Activated naive CD4-positive, alpha-beta T cell (primary cell): ENCODE results near the gene PKP4.
"Not testable (repeated sequence)": the region's sequence is repeated elsewhere in the genome, so short reads cannot be mapped to it uniquely, and the experiment has no call there.

ENCODE experiments used
- DNase-seq, 4 experiments: peaks; one replicate each; lab custom pipeline; 2025; lab: John Stamatoyannopoulos, UW

PKP4 gene

DNA sequence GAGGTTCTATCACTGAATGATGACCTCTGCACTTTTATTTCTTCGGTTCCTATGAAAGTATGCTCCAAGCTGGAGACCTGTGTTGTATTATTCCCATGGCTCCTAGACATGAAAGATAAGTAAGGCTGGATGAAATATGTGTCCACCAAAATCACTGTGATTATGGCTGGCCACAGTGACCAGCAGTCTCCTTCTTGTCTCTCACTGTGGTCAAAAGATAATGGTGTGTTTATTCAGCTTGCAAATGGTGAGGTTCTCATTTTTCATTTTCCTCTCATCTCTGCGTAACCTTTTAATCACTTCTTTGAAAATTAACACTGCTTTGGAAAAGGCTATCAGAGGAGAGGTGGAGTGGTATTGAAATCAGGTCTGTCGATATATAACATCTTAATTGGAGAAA, 230.6 kb downstream of the PKP4 start:
- no peak for DNase-seq

DNA sequence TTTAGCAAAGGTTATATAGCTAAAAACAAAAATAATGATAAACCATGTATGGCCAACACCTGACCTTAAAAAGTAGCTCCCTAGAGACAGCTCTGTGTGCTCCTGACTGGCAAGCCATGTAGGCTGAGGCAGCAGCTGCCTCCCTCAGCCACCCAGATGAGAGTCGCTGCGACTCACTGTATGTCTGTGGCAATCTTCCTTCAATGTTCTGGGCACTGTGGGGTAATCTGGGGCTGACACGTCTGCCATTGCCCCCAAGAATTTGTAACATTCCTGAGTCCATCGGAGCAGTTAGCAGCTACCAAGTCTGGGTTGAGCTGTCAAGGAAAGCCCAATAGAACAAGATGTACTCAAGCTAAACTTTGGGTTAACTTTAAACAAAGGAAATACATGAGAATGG, 232.0 kb downstream of the PKP4 start:
- no peak for DNase-seq

DNA sequence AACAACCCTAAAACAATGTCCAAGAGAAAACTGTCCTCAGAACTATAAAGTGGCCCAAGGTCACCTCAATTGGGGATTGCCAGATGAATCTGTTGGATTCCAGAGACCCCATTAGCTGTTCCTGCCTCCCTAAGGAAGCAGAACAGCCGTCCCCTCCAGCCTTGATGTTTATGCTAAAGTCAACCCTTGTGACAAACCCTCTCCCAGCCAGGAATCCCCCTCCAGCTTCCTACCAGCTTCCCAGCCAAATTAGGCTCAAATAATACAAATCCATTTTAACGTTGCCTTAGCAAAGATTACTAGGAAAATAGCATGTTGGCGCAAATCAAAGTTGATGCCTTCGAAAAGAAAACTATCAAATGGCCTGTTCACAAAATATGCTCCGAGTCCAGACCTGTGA, 232.6 kb downstream of the PKP4 start:
- DNase-seq, result no peak

DNA sequence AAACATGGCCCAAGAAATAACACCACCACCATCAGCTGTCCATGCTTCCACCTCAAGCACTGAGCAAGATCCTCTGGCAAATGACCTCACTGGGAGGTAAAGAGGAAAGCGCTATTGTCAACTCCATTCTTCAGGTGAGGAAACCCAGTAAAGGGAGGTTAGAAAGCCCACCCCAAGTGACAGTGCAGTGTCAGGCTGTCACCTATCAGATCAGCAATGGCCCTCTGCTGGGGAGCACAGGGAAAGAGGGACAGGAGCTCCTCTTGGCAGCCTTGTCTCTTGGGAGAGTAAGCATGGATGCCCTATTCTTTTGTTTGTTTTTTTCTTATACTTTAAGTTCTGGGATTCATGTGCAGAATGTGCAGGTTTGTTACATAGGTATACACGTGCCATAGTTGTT, 234.1 kb downstream of the PKP4 start:
- DNase-seq, result no peak

DNA sequence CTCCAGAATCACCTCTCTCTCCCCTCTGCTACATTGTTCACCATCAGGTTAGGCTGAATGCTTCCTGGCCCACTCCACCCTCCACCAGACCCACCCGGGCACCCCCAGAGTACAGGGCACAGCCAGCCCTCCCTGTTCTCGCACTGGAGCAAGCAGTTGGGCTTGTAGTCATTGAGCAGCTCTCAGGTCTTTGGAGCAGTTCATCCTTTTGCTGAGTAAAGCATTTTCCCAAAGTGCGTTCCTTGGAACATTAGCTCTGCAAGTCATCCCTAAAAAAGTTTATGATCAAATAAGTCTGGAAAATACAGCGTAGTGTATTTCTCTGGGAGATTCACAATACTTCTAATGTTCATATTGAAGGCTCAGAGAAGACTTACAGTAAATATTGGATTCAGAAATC, 234.9 kb downstream of the PKP4 start:
- no peak for DNase-seq

DNA sequence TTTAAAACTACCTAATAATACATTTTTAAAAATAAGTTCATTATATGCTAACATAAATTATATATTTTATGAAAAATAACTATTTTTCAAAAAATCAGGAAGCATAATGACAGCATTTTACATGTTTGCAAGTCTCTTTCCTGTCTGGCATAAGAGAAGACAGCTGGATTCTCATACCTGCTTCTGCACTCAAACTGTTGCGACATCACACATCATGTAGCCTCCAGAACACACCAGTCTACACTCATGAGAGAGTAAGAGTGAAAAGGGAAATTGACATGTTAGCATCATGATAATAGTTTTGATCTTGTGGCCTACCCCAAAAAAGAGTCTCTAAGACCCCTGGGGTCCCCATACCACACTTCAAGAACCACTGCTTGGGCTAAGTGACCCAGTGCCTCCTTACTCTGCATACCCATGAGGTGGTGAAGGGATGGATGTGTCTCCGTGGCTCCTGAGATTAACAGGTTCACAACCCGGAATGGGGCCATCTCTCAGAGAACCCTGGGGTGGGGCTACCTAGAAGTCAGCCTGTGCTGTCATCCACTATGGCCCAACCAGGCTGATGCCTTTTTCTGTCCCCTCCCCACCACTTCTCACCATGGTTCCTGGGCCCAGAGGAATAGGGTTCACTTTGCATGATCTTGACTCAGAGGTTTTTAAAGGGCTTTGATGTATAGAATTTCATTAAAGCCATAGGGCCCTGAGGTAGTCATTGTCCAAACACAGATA, 235.8 kb downstream of the PKP4 start:
- DNase-seq, result no peak

DNA sequence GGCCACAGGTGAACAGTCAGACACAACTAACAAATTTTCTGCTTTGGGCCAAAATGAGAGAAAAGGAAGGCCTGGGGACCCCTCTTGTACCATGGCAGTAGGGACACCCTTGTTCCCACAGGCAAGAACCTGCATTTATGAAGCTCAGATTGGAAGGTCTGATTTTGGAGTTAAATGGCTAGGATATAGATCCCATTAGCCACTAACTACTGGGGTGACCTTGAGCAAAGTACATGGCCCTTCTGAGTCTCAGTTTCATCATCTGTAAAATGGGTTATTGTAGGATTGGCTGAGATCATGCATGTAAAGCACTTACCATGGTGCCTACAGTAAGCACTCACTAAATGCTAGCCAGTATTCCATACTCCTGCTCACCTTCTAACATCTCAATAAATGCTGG, 236.7 kb downstream of the PKP4 start:
- no peak for DNase-seq

DNA sequence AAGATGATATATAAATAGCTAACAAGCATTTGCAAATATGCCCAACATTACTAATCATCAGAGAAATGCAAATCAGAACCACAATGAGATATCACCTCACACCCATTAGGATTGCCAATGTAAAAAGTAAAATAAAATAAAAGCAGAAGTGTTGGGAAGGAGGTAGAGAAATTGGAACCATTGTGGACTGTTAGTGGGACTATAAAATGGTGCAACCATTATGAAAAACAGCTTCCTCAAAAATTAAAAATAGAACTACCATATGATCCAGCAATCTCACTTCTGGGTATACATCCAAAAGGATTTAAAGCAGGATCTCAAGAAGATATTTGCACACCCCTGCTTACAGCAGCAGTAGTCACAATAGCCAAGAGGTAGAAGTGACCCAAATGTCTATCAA, 238.6 kb downstream of the PKP4 start:
- DNase-seq, result no peak

DNA sequence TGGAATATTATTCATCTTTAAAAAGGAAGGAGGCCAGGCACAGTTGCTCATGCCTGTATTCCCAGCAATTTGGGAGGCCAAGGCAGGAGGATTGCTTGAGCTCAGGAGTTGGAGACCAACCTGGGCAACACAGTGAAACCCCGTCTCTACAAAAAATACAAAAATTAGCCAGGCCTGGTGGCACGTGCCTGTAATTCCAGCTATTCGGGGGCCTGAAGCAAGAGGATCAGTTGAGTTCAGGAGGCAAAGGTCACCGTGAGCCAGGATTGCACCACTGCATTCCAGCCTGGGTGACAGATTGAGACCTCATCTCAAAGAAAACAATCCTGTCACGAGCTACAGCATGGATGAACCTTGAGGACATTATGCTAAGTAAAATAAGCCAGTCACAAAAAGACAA, 239.0 kb downstream of the PKP4 start:
- DNase-seq, result not testable (repeated sequence)

DNA sequence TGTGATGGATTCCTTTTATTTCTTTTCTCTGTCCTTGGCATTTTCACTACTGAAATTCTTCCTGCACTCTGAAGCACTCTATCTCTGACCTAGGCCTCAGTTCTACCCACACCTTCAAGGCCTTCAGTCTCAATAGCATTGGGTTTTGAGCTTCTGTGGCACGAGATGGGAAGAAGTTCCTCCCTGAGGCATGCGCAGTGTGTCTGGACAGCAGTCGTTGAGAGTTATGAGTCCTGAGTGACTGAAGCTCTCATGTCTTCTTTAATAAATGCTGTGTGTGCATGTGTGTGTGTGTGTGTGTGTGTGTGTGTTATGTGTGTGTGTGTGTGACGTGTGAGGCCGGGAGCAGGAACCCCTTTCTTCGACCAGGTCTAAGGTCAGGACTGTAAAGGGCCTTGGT, 242.6 kb downstream of the PKP4 start:
- no peak for DNase-seq

DNA sequence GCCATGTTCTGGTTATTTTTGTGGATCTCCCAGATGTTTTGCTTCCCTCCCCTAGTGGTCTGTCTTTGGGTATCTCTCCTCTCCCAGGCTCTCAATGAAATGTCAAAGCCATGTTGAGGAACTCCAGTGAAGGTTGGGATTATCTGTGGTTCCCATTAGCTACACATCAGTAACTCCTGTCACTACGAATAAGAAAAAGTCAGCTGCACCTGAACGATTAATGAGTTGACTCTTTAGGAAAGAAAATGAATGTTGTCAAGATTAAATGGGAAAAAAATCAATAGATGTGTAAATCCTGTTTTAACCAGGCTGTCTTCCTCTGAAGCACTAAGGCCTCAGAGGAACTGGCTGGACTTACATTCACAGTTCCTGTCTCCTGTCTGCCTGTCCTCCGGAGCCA, 244.3 kb downstream of the PKP4 start:
- no peak for DNase-seq

DNA sequence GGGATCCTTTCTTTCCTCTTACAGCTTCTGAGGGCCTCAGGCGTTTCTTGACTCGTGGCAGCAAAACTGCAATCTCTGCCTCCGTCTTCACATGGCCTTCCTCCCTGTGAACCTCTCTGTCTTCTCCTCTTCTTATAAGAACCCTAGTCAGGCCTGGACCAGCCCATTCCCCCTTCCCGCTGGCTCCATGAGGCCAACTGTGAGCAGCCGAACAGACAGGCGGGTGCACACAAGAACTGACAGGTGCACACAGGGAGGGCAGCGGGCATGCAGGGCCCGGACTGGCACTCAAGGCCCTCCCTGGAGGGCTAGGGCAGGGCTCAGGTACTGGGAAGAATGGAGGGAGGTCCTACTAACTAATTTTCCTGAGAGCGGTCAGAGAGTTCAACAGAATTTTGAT, 246.0 kb downstream of the PKP4 start:
- DNase-seq, result no peak

DNA sequence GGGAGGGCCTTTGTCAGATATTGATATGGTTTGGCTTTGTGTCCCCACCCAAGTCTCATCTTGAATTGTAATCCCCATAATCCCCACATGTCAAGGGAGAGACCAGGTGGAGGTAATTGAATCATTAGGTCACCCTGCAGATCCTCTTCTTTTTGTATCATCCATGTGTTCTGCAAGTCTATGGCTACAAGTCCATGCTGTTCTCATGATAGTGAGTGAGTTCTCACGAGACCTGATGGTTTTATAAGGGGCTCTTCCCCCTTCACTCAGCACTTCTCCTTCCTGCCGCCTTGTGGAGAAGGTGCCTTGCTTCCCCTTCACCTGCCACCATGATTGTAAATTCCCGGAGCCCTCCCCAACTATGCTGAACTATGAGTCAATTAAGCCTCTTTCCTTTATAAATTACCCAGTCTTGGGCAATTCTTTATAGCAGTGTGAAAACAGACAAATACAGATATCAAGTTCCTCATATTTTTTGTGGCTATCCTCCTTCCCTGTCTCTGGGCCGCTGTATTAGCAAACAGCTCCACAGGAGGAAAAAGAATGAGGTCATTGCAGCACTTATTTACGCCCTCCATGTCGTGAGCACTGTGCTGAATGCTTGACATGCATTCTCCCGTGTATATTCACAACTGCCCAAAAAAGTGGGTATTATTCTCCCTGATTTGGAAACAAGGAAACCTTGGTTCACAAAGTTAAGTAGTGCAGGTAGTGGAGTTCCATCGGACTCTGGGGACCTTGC, 248.1 kb downstream of the PKP4 start:
- DNase-seq, result not testable (repeated sequence)

DNA sequence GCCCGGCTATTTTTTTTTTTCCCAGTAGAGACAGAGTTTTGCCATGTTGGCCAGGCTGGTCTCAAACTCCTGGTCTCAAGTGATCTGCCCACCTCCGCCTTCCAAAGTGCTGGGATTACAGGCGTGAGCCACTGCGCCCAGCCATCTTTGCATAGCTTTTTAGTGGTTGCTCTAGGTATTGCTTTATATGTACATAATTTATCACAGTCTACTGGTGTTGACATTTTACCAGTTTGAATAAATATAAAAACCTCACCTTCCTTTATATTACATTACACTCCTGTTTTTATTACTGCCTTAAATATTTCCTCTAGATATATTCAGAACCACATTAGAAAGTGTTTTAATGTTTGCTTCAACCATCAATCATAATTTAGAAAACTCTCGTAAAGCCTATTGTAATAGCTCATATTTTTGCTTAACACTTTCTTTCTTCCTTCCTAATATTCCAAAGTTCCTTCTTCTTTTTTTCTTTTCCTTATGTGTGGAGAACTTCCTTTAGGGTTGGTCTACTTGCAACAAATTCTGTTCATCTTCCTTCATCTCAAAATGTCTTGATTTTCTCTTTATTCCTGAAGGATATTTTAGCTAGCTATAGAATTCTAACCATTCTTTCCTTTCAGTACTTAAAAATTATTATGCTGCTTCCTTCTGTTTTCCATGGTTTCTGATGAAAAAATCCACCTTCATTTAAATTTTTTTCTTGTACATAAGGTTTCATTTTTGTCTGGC, 256.2 kb downstream of the PKP4 start:
- no peak for DNase-seq

DNA sequence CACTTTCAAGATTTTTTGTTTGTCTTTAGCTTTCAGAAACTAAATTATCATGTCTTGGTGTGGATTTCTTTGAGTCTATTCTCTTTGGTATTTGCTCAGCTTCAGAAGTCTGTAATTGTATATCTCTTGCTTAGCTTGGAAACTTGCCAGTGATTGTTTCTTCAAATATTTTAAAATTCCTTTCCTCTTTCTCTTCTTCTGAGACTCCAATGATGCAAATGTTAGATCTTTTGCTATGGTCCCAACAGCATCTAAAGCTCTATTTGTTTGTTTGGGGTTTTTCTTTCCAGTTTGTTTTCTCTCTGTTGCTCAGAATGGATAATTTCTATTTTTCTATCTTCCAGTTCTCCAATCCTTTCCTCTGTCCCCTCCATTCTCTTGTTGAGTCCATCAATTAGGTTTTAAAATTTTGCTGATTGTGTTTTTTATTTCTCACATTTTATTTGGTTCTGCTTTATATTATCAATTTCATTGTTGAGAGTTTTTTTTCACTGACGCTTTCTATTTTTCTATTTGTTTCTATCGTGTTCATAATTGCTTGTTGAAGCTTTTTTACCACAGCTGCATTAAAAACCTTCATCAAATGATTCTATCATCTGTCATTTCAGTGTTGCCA, 256.9 kb downstream of the PKP4 start:
- no peak for DNase-seq

DNA sequence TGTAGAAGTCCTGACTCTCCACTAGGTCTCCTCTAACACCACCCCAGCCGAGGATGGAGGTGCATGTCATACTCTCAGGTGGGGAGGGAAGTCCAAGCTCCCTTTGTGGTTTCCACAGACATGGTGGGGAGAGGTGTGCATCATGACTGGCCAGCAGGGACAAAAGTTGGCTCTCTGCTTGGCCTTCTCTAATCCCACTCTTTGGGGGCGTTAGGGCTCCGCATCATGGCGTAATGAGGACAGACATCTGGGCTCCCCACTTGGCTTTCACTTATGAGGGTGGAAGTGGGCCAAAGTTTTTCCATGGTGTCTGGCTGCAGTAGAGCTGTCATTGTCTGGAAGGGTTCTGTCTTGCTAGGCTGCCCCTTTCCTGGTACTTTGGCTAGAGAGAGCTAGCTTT, 257.7 kb downstream of the PKP4 start:
- no peak for DNase-seq

DNA sequence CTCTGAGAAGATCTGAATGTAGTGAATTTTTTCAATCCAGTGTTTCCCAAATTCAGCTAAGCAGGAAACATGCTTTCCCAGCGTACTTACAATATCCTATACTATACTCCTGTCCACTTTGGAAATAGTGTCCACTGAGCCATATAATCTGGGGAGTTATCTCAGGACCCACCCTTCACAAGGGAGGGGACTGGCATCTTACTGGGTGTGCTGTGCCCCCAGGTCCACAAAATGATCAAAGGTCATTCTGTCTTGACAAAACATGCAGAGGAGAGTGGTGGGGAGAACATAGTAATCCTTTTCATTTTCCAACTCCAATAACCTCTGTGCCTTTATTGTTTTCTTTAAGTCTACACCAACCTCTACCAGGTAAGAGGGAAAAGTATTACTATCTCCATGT, 258.6 kb downstream of the PKP4 start:
- no peak for DNase-seq

DNA sequence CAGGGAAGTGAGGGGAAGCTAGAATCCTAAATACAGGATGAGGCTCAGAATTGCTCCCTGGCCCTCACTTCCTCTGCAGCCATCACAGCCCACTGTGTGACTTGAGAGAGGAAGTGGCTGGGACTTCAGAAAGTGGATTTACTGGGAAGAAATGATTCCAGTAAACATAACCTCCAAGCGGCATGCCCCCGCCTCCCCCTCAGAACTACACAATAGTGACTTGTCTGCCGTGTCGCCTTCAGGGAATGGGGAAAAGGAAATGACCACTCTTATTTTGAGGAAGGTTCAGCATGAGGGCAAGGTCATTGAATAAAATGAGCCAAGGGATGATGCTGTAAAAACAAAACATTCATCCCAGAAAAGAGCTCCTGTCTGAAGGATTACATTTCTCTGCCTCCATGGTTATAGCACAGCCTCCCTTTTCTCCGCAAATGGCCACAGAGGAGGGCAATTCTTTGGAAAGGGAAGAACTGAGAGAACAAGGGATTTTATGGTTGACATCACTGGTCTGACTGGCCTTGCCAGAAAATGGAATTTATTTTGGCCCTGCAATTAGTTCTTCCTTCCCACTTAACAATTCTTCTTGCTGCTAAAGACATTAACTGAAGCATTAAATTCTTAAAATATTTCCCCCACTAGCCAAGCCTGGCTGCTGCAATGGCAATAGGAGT, 259.5 kb downstream of the PKP4 start:
- no peak for DNase-seq

DNA sequence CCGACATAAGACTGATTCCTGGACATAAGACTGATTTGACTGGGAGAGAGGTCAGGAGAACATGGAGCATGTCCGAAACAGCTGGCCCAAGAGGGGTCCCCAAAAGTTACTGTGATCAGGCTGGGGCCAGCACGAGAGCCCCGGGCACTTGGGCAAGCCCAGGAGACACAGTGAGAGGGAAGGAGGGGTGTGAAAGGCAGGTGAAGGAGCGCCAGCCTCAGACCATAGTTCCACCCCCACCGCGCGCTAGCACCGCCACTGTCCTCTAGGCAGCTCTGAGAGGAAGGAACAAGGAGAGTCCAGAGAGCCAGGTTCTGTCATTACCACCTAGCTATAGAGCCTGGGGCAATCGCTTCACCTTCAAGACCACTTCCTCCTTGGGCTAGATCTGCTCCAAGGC, 260.2 kb downstream of the PKP4 start:
- DNase-seq, result no peak

DNA sequence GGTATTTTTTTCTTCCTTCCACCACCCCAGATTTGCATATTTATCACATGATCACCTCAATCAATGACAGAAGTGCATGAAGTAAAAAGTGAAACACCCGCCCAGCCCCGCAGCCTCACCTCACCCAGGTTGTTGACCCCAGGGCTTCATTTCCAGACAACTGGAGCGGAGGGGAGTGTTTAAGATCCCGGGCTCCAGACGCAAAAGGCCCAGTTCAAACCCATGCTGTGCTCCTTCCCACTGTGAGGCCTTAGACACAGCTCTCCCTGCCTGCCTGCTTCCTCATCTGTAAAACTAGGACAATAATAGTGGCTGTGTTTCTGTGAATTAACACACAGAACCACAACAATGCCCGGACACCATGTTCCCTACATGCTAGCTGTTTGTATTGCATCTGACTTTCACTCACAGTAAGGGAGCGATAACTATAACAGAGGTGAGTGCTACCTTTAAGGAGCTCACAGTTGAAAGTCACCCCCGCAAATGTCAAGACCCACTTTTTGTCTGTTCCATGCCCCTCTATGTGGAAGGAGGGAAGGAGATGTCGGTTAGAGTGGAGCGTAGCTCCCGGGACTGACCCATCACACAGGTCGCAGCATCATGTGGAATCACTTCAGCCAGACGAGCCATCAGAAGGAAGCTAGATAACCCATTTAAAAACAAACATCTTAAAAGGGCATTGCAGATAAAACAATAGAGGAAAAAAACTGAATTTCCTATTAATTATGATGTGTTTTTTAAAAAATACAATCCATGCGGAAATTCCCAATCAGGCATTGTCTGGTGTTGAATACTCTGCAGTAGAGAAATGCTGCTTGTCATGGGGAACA, 260.8 kb downstream of the PKP4 start:
- DNase-seq, result no peak

DNA sequence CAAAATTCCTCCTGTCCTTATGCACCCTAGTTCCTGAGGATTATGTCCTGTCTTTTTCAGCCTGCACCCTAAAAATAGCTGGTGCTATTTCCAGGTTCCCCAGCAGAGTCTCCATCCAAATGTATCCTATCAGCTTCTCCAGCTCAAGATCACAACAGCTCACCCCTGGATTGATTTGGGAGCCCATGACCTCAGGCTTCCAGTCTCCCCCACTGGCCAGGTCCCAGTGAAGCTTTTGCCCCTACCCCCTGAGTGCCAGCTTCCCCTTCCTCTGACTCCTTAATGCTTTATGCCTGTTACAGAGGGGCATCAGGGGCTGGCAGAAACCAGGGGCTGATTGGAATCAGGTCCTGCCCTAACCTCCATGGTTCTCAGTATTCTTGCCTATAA, 261.4 kb downstream of the PKP4 start:
- no peak for DNase-seq
